NT2/D1 (cell line): ENCODE results near the gene TEX13D.

ENCODE experiments used
- YY1 ChIP-seq: IDR thresholded peaks from 2 replicates; pipeline ENCODE4 v1.6.1; 2011; ENCODE audit not compliant: insufficient read length, insufficient read depth
- ZNF274 ChIP-seq: IDR thresholded peaks from 2 replicates; pipeline ENCODE4 v1.6.1; 2011; ENCODE audit warnings: mild to moderate bottlenecking, low read depth, low read length

- TF ChIP-seq ZNF274 (no peak), YY1 (no peak)
Observed at GRCh38 chrX:124358800-124359383, 26.4 kb downstream of the TEX13D start.
